Fibroblast of skin of right biceps (primary cell): ENCODE results near the gene ZBTB7A.
A peak's percentile ranks its signal among the peaks of the same experiment; 100 is the strongest.

Source experiments
- DNase-seq: peaks from one replicate; pipeline ENCODE4 v3.0.0-alpha.2; 2013

ZBTB7A gene

GRCh38 chr19:4066176-4066606 is 508 bp downstream of the ZBTB7A start:
- DNase-seq, result no peak

GRCh38 chr19:4065430-4066175 is 1.1 kb downstream of the ZBTB7A start:
- peak; percentile 98 for DNase-seq

- peak; percentile 41 for DNase-seq
These were observed 2.0 kb downstream of the ZBTB7A start for GRCh38 chr19:4064496-4065260.

- DNase-seq, result no peak
These were observed 2.6 kb downstream of the ZBTB7A start for GRCh38 chr19:4064149-4064495.

DNA sequence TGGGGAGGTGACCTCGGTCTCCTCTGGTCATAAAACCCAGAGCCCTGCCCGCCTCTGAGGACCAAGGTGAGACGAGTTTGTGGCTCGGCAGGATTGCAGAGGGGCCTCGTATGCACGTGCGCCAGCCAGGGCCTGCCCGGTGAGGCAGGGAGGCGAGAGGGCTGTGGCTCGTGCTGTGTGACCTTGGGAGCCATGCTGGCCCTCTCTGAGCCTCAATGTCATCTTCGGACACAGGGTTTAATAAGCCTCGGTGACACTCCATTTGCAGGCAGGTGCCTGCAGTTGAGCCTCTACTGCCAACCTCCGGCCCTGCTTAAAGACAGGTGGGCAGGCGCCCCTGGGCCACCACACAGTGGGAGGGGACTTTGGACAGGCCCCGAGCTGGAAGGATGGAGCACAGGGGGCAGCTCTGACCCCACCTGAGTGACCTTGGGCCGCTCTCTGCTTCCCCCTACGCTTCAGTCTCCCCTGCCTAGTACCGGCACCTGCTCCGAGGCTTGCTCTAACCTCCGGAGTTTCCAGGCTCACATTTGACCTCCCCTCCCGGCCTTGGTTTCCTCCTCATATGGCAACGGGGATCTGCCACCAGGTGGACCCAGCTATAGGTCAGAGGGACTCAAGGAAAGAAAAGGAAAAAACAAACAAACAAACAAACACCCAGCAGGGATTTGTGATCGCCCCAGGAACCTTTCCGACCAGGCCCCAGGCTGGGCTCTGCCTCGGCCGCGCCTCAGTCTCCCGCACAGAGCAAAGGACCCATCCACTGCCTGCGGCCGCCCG is 3.1 kb downstream of the ZBTB7A start:
- no peak for DNase-seq

GRCh38 chr19:4062419-4063368 is 4.0 kb downstream of the ZBTB7A start:
- DNase-seq, result no peak

- DNase-seq, result no peak
These were observed 4.8 kb downstream of the ZBTB7A start for GRCh38 chr19:4061683-4062418.

DNA sequence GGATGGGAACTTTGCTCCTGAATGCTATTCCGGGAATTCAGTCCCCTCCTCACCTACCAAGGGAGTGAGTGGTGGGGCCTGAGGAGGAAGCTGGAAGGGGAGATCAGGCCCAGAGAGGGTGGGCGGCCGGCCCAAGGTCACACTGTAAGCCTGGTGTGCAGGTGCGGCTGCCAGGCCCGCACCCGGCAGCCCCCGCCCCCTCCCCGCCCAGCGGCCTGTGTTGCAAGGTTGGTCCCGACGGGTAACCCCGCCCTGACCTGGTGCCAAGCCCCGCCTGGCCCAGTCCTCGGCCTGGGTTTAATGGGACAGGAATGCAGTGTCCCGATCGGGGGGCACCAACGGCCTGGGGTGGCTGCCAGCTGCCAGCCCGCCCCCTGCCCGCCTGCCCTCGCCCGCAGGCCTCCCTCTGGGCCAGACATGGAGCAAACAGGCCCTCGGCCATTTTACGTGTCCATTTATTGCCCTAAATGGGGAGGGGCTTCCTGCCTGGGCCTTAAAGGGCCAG is 5.5 kb downstream of the ZBTB7A start:
- no peak for DNase-seq

- DNase-seq, result no peak
These were observed 6.0 kb downstream of the ZBTB7A start for GRCh38 chr19:4060621-4061177.

GRCh38 chr19:4059891-4060620 is 6.6 kb downstream of the ZBTB7A start:
- no peak for DNase-seq

DNA sequence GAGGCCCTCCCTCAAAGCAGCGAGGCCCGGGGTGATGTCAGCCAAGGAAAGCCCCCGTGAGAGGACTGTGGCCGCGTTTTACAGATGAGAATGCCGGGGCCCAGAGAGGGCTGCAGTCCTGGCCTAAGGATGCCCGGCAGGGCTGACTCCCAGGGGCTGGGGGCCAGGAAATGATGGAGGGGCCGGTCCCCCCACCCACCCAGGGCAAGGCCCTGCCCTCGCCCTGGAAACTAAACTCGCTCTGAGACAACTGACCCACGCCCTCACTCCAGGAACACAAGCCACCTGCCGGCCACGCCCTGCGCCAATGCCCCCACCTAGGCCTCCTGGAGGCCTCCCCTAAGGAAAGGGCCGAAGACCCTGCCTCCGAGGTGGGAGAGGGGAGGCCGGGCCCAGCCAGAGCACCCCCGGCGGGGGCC is 7.2 kb downstream of the ZBTB7A start:
- no peak for DNase-seq

DNA sequence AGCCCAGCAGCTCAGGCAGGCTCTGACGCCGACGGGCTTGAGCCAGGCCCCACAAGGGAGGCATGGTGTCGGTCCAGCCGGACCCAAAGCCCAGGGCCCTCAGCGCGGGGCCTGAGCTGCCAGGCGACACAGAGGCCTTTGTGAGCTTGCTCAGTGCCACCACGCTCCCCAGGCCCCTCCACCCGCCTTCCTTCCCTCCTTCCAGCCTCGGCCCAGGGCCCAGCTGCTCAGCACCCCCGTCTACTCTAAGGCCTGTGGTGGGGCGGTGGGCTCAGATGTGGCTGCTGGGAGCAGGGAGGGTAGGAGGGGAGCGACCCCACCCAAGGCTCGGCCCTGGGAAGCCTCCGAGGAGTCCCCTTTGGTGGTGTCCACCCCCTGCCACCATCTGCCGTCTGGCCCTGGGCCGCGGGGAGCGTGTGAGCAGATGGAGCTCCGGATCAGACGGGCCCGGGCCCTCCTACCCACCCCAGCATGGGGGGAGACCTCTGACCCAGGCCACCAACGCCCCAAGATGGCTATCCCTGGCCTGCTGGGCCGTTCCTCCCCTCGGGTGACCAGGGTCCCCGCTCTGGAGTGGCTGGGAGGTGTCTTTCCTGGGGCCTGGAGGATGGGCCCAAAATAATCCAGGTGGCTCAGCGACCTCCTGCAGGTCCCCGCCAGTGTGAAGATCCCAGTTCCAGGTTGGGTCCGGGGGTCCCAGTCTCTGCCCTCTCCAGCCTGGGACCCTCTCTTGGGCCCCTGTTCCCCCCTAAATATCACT is 7.8 kb downstream of the ZBTB7A start:
- DNase-seq, result no peak

- DNase-seq, result peak; percentile 83
These were observed 8.6 kb downstream of the ZBTB7A start for GRCh38 chr19:4057931-4058692.

GRCh38 chr19:4055209-4055552 is 11.5 kb downstream of the ZBTB7A start:
- no peak for DNase-seq

DNA sequence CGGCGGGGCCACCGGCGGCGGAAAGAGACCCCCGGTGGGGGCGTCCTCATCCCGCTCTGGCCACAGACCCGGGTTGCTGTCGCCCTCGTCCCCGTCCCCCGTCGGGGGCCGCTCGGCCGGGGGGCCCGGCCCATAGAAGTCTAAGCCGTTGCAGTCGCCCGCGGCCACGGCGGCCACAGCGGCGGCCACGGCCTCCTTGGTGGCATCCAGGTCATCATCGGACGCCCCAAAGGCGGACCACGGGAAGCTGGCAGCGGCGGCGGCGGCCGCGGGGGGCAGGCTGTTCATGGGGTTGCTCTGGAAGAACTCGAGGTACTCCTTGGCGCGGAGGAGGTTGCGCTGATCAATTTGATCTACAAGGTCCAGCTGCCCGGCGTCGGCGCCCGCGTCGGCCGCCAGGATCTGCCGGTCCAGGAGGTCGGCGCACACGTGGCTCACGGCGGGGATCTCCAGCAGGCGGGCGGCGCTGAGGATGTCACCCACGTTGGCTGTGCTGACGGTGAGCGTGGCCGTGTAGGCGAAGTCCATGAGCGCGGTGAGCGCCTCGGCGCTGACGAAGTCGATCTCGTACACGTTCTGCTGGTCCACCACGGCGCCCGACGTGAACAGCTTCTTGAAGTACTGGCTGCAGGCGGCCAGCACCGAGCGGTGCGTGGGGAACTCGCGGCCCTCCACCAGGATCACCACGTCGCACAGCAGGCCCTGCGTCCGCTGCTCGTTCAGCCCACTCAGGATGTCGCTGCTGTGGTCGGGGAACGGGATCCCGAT is 12.1 kb downstream of the ZBTB7A start:
- DNase-seq, result no peak

DNA sequence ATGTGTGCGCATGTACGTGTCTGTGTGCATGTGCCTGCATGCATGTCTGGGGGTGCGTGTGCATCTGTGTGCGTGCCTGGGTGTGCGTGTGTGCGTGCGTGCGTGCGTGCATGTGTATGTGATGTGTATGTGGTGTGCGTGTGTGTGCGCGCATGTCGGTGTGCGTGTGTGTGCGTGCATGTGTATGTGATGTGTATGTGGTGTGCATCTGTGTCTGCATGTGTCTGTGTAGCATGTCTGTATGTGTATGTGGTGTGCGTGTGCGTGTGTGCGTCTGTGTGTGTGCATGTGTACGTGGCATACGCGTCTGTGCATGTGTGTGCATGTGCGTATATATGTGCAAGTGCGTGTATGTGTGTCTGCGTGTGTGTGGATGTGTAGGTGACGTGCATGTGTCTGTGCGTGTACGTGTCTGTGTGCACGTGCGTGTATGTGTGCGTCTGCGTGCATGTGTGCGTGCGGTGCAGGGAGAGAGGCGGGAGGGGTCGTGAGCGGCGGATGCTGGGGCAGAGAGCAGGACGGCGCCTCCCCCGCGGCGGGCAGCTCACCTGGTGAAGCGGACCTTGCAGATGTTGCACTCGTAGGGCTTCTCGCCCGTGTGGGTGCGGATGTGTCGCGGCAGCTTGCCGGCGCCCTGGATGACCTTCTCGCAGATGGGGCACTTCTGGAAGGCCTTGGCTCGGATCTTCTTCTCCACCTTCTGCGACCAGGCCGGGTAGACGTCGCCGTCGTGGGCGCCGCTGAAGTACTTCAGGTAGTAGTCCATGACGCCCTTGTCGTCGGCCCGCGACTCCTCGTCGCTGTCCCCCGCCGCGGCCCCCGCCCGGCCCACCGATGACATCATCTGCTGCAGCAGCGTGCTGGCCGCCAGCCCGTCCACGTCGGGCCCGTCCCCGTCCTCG is 13.0 kb downstream of the ZBTB7A start:
- DNase-seq, result no peak

- DNase-seq, result no peak
These were observed 13.7 kb downstream of the ZBTB7A start for GRCh38 chr19:4052993-4053422.
